Spleen (tissue), 7 donors: ENCODE results near the gene KCNQ1.

ENCODE experiments used
- CTCF ChIP-seq, 11 experiments: fragments of 200-600 bp in 7 of 11; fragments of 450-650 bp in 4 of 11; sonication (generic) in 4 of 11; IDR thresholded peaks in 8 of 11; conservative IDR thresholded peaks in 3 of 11; 1 replicate in 7 of 11; 2 replicates in 4 of 11; pipeline versions ENCODE4 v1.4.0 to v1.8.0; 2016 to 2021; ENCODE audit warnings: antibody characterized with exemption in 11 of 11, inconsistent platforms in 4 of 11, mild to moderate bottlenecking in 1 of 11
- POLR2A ChIP-seq, 3 donors: fragments of 450-650 bp; IDR thresholded peaks; one replicate each; pipeline ENCODE4 v1.5.1; 2017; ENCODE audit warnings: antibody characterized with exemption in 3 of 3, mild to moderate bottlenecking in 1 of 3
- POLR2AphosphoS5 ChIP-seq, 3 donors: sonication (generic); formaldehyde crosslinking; IDR thresholded peaks; one replicate each; pipeline ENCODE4 v1.5.1; 2017; ENCODE audit warnings: antibody characterized with exemption in 3 of 3
- donor health status: DM: no; HTN: no; CAD: no; lungs with moderate emphysema.
- donor health status: DM: no; HTN: no; CAD: no.
- donor health status: DM: no; HTN: no; CAD: no.

- TF ChIP-seq CTCF (IDR thresholded peaks at IDR 0.05 in 8 of 11, conservative IDR thresholded peaks at IDR 0.05 in 3 of 11) (no peak), POLR2A (IDR thresholded peaks at IDR 0.05) (no peak), POLR2AphosphoS5 (IDR thresholded peaks at IDR 0.05) (no peak)
Observed at GRCh38 chr11:2662430-2663299, 217.9 kb downstream of the KCNQ1 start.
